ENCODE results near the gene TLX1.

TLX1 gene

DNA sequence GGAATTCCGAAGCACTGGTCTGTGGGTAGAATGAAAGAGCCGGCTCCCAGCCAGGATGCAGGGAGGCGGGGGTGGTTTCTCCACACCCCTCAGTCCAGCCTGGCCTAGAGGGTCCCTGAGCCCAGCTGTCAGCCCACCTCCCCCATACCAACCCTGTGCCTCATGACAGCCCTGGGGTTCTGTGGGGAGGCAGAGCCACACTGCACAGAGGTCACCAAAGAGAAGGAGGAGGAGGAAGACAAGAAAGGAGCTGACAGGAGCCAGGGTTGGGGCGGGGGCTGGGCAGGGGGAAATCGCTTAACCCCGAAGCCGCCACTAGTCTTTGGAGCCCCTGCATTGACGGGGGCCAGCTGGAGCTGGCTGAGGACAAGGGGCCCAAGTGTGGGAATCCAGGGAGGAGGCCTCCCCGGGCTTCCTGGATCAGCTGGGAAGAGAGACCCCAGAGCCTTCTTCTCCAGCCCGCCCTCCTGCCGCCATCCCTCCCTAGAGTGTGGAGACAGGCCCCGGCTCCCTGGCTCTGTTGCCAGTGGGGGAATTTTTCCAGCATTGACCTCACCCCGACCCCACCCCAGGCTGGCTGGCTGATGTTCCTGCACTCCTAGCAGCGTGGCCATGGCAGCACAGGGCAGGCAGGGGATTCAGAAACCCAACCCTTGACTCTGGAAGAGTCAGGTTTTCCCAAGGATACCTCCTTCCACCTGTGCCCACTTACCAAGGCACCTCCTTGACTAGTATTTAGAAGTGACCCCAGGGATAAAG, 36.8 kb upstream of the TLX1 start:
- Histone ChIP-seq H3K27me3 (ENCODE audit: low read depth, low read length) (peaks cover 9% of the 10 kb centered on the region; the same call in 1 of the 2 replicates), H3K27ac (ENCODE audit: low read length) (no peak overlapping the region), H3K4me1 (ENCODE audit: low read length) (peaks cover 2% of the 10 kb centered on the region; the same call in 1 of the 2 replicates), H3K9me3 (ENCODE audit: insufficient read depth, low read length) (no peaks in the 10 kb centered on the region), H3K4me3 (ENCODE audit: low read length) (no peak overlapping the region), H3K9ac (ENCODE audit: low read length) (no peak overlapping the region), H2AFZ (ENCODE audit: low read depth, low read length) (no peak overlapping the region), H3K36me3 (replicated peaks; ENCODE audit: low read depth, low read length) (no peaks in the 10 kb centered on the region), H3K4me2 (ENCODE audit: low read length) (no peak overlapping the region), H4K20me1 (ENCODE audit: insufficient read depth, low read length) (no peaks in the 10 kb centered on the region), H3K79me2 (ENCODE audit: low read length) (no peaks in the 10 kb centered on the region)
- TF ChIP-seq, protein P1, sequence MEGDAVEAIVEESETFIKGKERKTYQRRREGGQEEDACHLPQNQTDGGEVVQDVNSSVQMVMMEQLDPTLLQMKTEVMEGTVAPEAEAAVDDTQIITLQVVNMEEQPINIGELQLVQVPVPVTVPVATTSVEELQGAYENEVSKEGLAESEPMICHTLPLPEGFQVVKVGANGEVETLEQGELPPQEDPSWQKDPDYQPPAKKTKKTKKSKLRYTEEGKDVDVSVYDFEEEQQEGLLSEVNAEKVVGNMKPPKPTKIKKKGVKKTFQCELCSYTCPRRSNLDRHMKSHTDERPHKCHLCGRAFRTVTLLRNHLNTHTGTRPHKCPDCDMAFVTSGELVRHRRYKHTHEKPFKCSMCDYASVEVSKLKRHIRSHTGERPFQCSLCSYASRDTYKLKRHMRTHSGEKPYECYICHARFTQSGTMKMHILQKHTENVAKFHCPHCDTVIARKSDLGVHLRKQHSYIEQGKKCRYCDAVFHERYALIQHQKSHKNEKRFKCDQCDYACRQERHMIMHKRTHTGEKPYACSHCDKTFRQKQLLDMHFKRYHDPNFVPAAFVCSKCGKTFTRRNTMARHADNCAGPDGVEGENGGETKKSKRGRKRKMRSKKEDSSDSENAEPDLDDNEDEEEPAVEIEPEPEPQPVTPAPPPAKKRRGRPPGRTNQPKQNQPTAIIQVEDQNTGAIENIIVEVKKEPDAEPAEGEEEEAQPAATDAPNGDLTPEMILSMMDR (IDR thresholded peaks at IDR 0.05; ENCODE audit: low read depth, low read length) = no peak
- no peak for TF ChIP-seq EZH2phosphoT487 (IDR thresholded peaks at IDR 0.05; ENCODE audit: low read depth)

DNA sequence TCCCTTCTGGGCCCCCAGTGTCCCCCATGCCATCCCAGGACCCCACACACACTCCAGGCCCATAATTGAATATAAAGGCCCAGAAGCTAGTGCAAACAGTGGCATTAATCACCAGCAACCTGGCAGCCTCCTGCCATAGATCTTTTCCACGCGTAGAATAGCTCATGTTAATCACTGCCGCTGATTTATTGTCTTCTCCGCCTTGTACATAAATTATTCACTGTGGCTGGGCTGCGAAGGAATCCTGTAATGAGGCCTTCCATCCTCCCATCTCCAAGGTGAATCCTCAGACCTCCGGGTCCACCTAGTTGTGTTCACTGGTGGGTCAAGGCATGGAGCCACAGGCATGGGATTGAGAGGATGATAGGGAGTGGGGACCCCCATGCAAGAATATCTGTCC, 36.1 kb upstream of the TLX1 start:
- TF ChIP-seq, protein P1 (IDR thresholded peaks at IDR 0.05; ENCODE audit: low read depth, low read length) = no peak
- TF ChIP-seq EZH2phosphoT487 (IDR thresholded peaks at IDR 0.05; ENCODE audit: low read depth) = no peak
- H3K36me3 ChIP-seq (replicated peaks; ENCODE audit: low read depth, low read length) = no peaks in the 10 kb centered on the region
- H2AFZ ChIP-seq (ENCODE audit: low read depth, low read length) = peak overlapping the region; percentile 60; the same call in 1 of the 2 replicates
- no peaks in the 10 kb centered on the region for H3K79me2 ChIP-seq (ENCODE audit: low read length)
- no peaks in the 10 kb centered on the region for H3K9me3 ChIP-seq (ENCODE audit: insufficient read depth, low read length)
- no peak overlapping the region for H3K4me3 ChIP-seq (ENCODE audit: low read length)
- H3K4me1 ChIP-seq (ENCODE audit: low read length) = peaks cover 2% of the 10 kb centered on the region; the same call in 1 of the 2 replicates
- H3K27me3 ChIP-seq (ENCODE audit: low read depth, low read length) = peaks cover 9% of the 10 kb centered on the region; the same call in 1 of the 2 replicates
- H3K27ac ChIP-seq (ENCODE audit: low read length) = no peak overlapping the region
- H4K20me1 ChIP-seq (ENCODE audit: insufficient read depth, low read length) = no peaks in the 10 kb centered on the region
- no peak overlapping the region for H3K9ac ChIP-seq (ENCODE audit: low read length)
- H3K4me2 ChIP-seq (ENCODE audit: low read length) = no peak overlapping the region

DNA sequence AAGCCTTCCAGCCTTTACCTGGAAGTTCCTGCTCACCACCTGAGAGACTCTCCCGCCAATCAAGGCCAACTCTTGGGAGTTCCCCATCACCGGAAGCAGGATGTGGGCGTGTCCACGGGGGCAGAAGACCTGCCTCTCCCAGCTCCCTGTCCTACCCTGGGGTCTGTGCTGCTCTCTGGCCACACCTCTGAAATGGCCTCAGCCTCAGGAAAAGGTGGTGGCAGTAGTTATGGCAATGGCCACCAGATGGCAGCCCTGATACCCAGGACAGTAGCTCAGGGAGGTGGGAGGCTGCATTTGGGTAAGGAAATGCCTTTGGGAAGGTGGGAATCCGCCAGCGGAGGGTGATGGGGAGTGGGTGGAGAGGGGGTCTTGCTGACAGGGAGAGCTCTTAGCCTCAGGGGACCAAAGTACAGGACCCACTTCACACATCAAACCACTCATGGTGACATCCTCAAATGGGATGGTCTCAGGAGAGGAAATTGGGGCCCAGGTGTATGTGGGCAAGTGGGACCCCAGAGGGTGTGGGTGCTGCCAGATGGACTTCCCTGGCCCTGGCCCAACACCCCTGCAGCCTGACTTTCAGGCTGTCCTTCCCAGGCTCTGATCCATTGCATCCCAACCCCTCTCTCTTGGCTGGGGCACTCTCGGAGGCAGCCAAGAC, 35.4 kb upstream of the TLX1 start:
- no peaks in the 10 kb centered on the region for H3K36me3 ChIP-seq (replicated peaks; ENCODE audit: low read depth, low read length)
- H3K9me3 ChIP-seq (ENCODE audit: insufficient read depth, low read length) = no peaks in the 10 kb centered on the region
- H3K27me3 ChIP-seq (ENCODE audit: low read depth, low read length) = peaks cover 9% of the 10 kb centered on the region; the same call in 1 of the 2 replicates
- no peaks in the 10 kb centered on the region for H3K79me2 ChIP-seq (ENCODE audit: low read length)
- peak overlapping the region; percentile 60 for H2AFZ ChIP-seq (ENCODE audit: low read depth, low read length)
- peaks cover 2% of the 10 kb centered on the region; the same call in 1 of the 2 replicates for H3K4me1 ChIP-seq (ENCODE audit: low read length)
- no peak overlapping the region for H3K4me3 ChIP-seq (ENCODE audit: low read length)
- H3K27ac ChIP-seq (ENCODE audit: low read length) = no peak overlapping the region
- TF ChIP-seq, protein P1 (IDR thresholded peaks at IDR 0.05; ENCODE audit: low read depth, low read length) = peak; percentile 75
- no peak for TF ChIP-seq EZH2phosphoT487 (IDR thresholded peaks at IDR 0.05; ENCODE audit: low read depth)
- 0 out of 2 replicates have a peak overlapping the region, but pooled peaks have one; percentile 17 for H3K4me2 ChIP-seq (ENCODE audit: low read length)
- H3K9ac ChIP-seq (ENCODE audit: low read length) = no peak overlapping the region
- H4K20me1 ChIP-seq (ENCODE audit: insufficient read depth, low read length) = no peaks in the 10 kb centered on the region

DNA sequence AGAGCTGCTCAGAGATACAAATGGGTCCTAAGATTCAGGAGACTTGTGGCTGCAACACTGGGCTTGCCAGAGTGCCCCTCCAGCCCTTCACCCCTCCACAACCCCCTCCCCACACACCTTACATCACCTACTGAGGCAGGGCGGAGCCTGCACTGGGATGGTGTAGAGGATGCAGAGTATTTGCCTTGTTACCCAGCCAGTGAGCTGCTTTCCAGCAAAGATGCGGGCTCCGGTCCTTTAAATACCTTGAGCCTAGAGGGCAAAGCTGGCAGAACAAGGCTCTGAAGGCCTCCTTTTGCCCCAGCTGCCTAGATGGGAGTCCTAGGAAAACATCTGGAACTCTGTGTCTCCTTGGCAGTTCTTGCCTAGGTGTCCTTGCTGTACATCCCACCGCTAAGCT, 34.7 kb upstream of the TLX1 start:
- no peak overlapping the region for H3K4me3 ChIP-seq (ENCODE audit: low read length)
- no peak overlapping the region for H3K9ac ChIP-seq (ENCODE audit: low read length)
- TF ChIP-seq EZH2phosphoT487 (IDR thresholded peaks at IDR 0.05; ENCODE audit: low read depth) = no peak
- TF ChIP-seq, protein P1 (IDR thresholded peaks at IDR 0.05; ENCODE audit: low read depth, low read length) = no peak
- H3K4me2 ChIP-seq (ENCODE audit: low read length) = no peak overlapping the region
- peaks cover 9% of the 10 kb centered on the region; the same call in 1 of the 2 replicates for H3K27me3 ChIP-seq (ENCODE audit: low read depth, low read length)
- no peaks in the 10 kb centered on the region for H3K9me3 ChIP-seq (ENCODE audit: insufficient read depth, low read length)
- no peaks in the 10 kb centered on the region for H3K79me2 ChIP-seq (ENCODE audit: low read length)
- no peaks in the 10 kb centered on the region for H4K20me1 ChIP-seq (ENCODE audit: insufficient read depth, low read length)
- peaks cover 2% of the 10 kb centered on the region; the same call in 1 of the 2 replicates for H3K4me1 ChIP-seq (ENCODE audit: low read length)
- no peak overlapping the region for H2AFZ ChIP-seq (ENCODE audit: low read depth, low read length)
- no peaks in the 10 kb centered on the region for H3K36me3 ChIP-seq (replicated peaks; ENCODE audit: low read depth, low read length)
- H3K27ac ChIP-seq (ENCODE audit: low read length) = no peak overlapping the region

All from OCI-LY3 (cell line).